Activated CD8-positive, alpha-beta T cell treated with anti-CD3 and anti-CD28 coated beads for 36 hours (primary cell): ENCODE measurements around the gene EPHA5. TPM values are rescaled to one million over a fixed set of nuclear protein-coding genes. Genes with fewer than 3 reads are reported as not detected.

Experiments used
- ATAC-seq: fragments of 200-7000 bp; cut with Tn5 transposase; one replicate; pipeline ENCODE4 v1.10.0; 2021; ENCODE audit warnings: mild to moderate bottlenecking, moderate library complexity
- CTCF ChIA-PET: fragments of 350-600 bp; sonication (Branson Sonifier 250); formaldehyde crosslinking; loops from one replicate; lab custom pipeline; 2021; ENCODE audit warnings: antibody characterized with exemption; lab: Charles Lee
- POLR2A ChIA-PET: fragments of 350-600 bp; sonication (Branson Sonifier 250); formaldehyde crosslinking; loops from one replicate; lab custom pipeline; 2021; ENCODE audit warnings: antibody characterized with exemption; lab: Charles Lee
- DNase-seq: peaks from one replicate; pipeline ENCODE4 v3.0.0-alpha.2; 2020
- H3K27ac Mint-ChIP-seq: one replicate; pipeline ENCODE4 v1.8.0; 2021; ENCODE audit warnings: mild to moderate bottlenecking, mixed read lengths
- H3K27me3 Mint-ChIP-seq: one replicate; pipeline ENCODE4 v1.8.0; 2021; ENCODE audit warnings: mixed read lengths
- H3K36me3 Mint-ChIP-seq: one replicate; pipeline ENCODE4 v1.8.0; 2021; ENCODE audit warnings: low read depth, mixed read lengths
- H3K4me1 Mint-ChIP-seq: one replicate; pipeline ENCODE4 v1.8.0; 2021; ENCODE audit warnings: low read depth, mixed read lengths
- H3K4me3 Mint-ChIP-seq: one replicate; pipeline ENCODE4 v1.8.0; 2021; ENCODE audit warnings: mild to moderate bottlenecking, moderate library complexity, mixed read lengths
- H3K9me3 Mint-ChIP-seq: one replicate; pipeline ENCODE4 v1.8.0; 2021; ENCODE audit warnings: mixed read lengths
- CTCF ChIP-seq: fragments of 200-600 bp; IDR thresholded peaks from one replicate; pipeline ENCODE4 v1.8.0; 2022; ENCODE audit warnings: antibody characterized with exemption, mild to moderate bottlenecking
- intact Hi-C: fragments of 100-400 bp; cut with micrococcal nuclease; formaldehyde crosslinking; loops from one replicate; pipeline ENCODE4 v1.10.0; 2022
- total RNA-seq, 2 experiments: library from RNA; stranded (reverse); gene quantifications; one replicate each; pipeline ENCODE4 v1.2.3, GENCODE V29; 2021

The EPHA5 gene
- total RNA-seq, 2 experiments from 2014 or later = not detected

GRCh38 chr4:65437102-65437501 lies 233.2 kb downstream of the EPHA5 start:
- Mint-ChIP-seq H3K4me1 (no peaks in the 10 kb centered on the region), H3K27me3 (no peaks in the 10 kb centered on the region), H3K4me3 (no peak overlapping the region), H3K36me3 (no peaks in the 10 kb centered on the region), H3K27ac (no peak overlapping the region), H3K9me3 (peaks cover 4% of the 10 kb centered on the region)
- TF ChIP-seq CTCF = no peak
- CTCF ChIA-PET = no interaction called here
- intact Hi-C loops = no loop called here
- POLR2A ChIA-PET = interaction anchor here (0.7 kb wide), 1 partner anchor 186 kb away, joined by 3 read pairs; no protein-coding TSS in a partner anchor
- DNase-seq = no peak
- ATAC-seq = no peak

GRCh38 chr4:65422109-65422508 lies 248.2 kb downstream of the EPHA5 start:
- ChIA-PET CTCF (no interaction called here), POLR2A (no interaction called here)
- DNase-seq = no peak
- Mint-ChIP-seq H3K4me3 (no peak overlapping the region), H3K27ac (no peak overlapping the region), H3K4me1 (no peaks in the 10 kb centered on the region), H3K9me3 (peaks cover 3% of the 10 kb centered on the region), H3K36me3 (no peaks in the 10 kb centered on the region), H3K27me3 (no peaks in the 10 kb centered on the region)
- ATAC-seq = no peak
- intact Hi-C loops = no loop called here
- TF ChIP-seq CTCF = no peak

GRCh38 chr4:65420036-65420435 lies 250.3 kb downstream of the EPHA5 start:
- ChIA-PET POLR2A (no interaction called here), CTCF (no interaction called here)
- no peak overlapping the region for H3K27ac Mint-ChIP-seq
- H3K27me3 Mint-ChIP-seq = no peaks in the 10 kb centered on the region
- TF ChIP-seq CTCF = no peak
- DNase-seq = no peak
- H3K4me1 Mint-ChIP-seq = no peaks in the 10 kb centered on the region
- H3K4me3 Mint-ChIP-seq = no peak overlapping the region
- H3K36me3 Mint-ChIP-seq = no peaks in the 10 kb centered on the region
- no peak for ATAC-seq
- H3K9me3 Mint-ChIP-seq = no peaks in the 10 kb centered on the region
- intact Hi-C loops = no loop called here

- no peak for ATAC-seq
- Mint-ChIP-seq H3K4me1 (no peaks in the 10 kb centered on the region), H3K4me3 (no peak overlapping the region), H3K36me3 (no peaks in the 10 kb centered on the region), H3K27ac (no peak overlapping the region), H3K27me3 (no peaks in the 10 kb centered on the region), H3K9me3 (no peaks in the 10 kb centered on the region)
- DNase-seq = no peak
- ChIA-PET CTCF (no interaction called here), POLR2A (no interaction called here)
- TF ChIP-seq CTCF = no peak
- intact Hi-C loops = no loop called here
These were observed 253.4 kb downstream of the EPHA5 start for GRCh38 chr4:65416891-65417290.

GRCh38 chr4:65407483-65407882 lies 262.8 kb downstream of the EPHA5 start:
- Mint-ChIP-seq H3K27me3 (no peaks in the 10 kb centered on the region), H3K4me3 (no peak overlapping the region), H3K27ac (no peak overlapping the region), H3K36me3 (no peaks in the 10 kb centered on the region), H3K9me3 (no peaks in the 10 kb centered on the region), H3K4me1 (no peaks in the 10 kb centered on the region)
- ChIA-PET POLR2A (no interaction called here), CTCF (no interaction called here)
- ATAC-seq = no peak
- intact Hi-C loops = no loop called here
- TF ChIP-seq CTCF = no peak
- no peak for DNase-seq
